Testis (tissue), 3 donors: ENCODE data around the gene RASSF10. TPM values are rescaled to one million over a fixed set of nuclear protein-coding genes. Genes with fewer than 3 reads are reported as not detected.

Experiments used
- DNase-seq: peaks from one replicate; pipeline ENCODE4 v3.0.0-alpha.2; 2019
- H3K27ac ChIP-seq, 2 donors: fragments of 200-600 bp; sonication (generic); one replicate each; pipeline ENCODE4 v1.5.1; 2019
- H3K27me3 ChIP-seq: fragments of 200-600 bp; sonication (generic); one replicate; pipeline ENCODE4 v1.5.1; 2019
- H3K36me3 ChIP-seq: fragments of 200-600 bp; sonication (generic); one replicate; pipeline ENCODE4 v1.5.1; 2017; ENCODE audit warnings: low read depth; ENCODE audit errors: missing control alignments
- H3K4me1 ChIP-seq: fragments of 200-600 bp; sonication (generic); one replicate; pipeline ENCODE4 v1.5.1; 2019
- H3K4me3 ChIP-seq, 2 donors: fragments of 200-600 bp; sonication (generic); one replicate each; pipeline ENCODE4 v1.5.1; 2017 to 2019
- H3K9me3 ChIP-seq: fragments of 200-600 bp; sonication (generic); one replicate; pipeline ENCODE4 v1.5.1; 2017
- CTCF ChIP-seq, 3 experiments: fragments of 450-650 bp in 2 of 3; fragments of 200-600 bp in 1 of 3; sonication (generic) in 1 of 3; IDR thresholded peaks; one replicate each; pipeline ENCODE4 v1.5.1; 2016 to 2019; ENCODE audit warnings: antibody characterized with exemption in 3 of 3, mild to moderate bottlenecking in 2 of 3, moderate library complexity in 1 of 3
- POLR2A ChIP-seq: fragments of 450-650 bp; IDR thresholded peaks from one replicate; pipeline ENCODE4 v1.6.1; 2017; ENCODE audit warnings: antibody characterized with exemption, mild to moderate bottlenecking, moderate library complexity
- WGBS, 2 donors: methylation state at CpG; one replicate each; pipeline ENCODE4 v1.1.5; 2018; 5-methylcytosine and 5-hydroxymethylcytosine counted together
- intact Hi-C: fragments of 100-400 bp; cut with DNase I; formaldehyde crosslinking; loops from one replicate; pipeline ENCODE4 v1.15.1; 2023; ENCODE audit warnings: low total_unique reads
- polyA plus RNA-seq: library from polyadenylated mRNA; stranded (reverse); fragments of 350-450 nt; fragmentation: Illumina TruSeq; extraction: RNeasy Lipid Tissue Mini Kit (QIAGEN cat#74804); gene quantifications from one replicate; pipeline ENCODE4 v1.2.3, GENCODE V29; 2014; ENCODE audit warnings: low read depth, low replicate concordance; ENCODE audit not compliant: insufficient read depth
- total RNA-seq, 2 donors: library from RNA; depleted of rRNA; stranded (reverse); fragments of >200 nt; gene quantifications; one replicate each; pipeline ENCODE4 v1.2.3, GENCODE V29; 2016

Gene RASSF10
- total and polyA plus RNA-seq, 3 donors from 2014 or later, result 2.9 to 6.3 (median 3.0) TPM

DNA sequence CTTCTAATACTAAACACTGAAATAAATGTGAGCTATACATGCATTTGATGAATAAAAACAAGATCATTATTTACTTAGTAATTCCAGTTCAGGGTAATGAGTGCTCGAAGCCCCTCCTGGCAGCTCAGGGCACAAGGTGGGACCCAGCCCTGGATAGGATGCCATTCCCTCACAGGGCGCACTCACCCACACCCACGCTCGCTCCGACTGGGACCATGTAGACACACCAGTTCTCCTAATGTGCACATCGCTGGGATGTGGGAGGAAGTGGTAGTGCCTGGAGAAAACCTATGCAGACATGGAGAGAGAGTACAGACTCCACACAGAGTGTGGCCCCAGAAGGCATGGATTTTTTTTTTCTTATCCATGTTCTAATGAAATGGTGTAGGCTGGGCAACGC, 44.5 kb upstream of the RASSF10 start:
- H3K27ac ChIP-seq, result no peak overlapping the region
- H3K36me3 ChIP-seq, result no peaks in the 10 kb centered on the region
- H3K9me3 ChIP-seq, result no peaks in the 10 kb centered on the region
- intact Hi-C loops, result no loop called here
- H3K4me1 ChIP-seq, result no peaks in the 10 kb centered on the region
- WGBS, 2 donors, result 87 to 93% methylated on average over 7 of the region's 7 CpGs
- DNase-seq, result no peak
- no peak overlapping the region for H3K4me3 ChIP-seq
- TF ChIP-seq POLR2A, result no peak
- H3K27me3 ChIP-seq, result no peaks in the 10 kb centered on the region

DNA sequence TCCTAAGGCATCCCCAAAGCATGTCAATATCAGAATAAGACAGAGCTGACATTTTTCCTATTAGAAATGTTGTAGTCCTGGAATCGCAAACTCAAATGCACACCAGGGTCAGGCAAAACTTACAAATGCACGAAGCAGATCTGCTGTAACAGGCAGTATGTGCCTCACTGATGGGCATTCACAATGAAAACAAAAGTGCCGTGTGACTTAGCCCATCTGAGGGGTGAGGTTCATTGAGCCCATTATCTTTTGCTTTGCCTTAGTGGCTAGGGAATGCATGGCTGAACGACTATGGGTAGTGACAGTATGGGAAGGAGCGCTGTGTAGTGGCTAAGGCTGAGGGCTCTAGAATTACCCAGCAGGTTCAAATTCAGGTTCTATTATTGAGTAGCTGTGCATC, 43.1 kb upstream of the RASSF10 start:
- no peak overlapping the region for H3K27ac ChIP-seq
- no peaks in the 10 kb centered on the region for H3K4me1 ChIP-seq
- 86 to 89% methylated on average over 5 of the region's 5 CpGs for WGBS, 2 donors
- intact Hi-C loops, result no loop called here
- H3K9me3 ChIP-seq, result no peaks in the 10 kb centered on the region
- TF ChIP-seq POLR2A (no peak), CTCF (IDR thresholded peaks at IDR 0.05) (no peak)
- H3K36me3 ChIP-seq, result no peaks in the 10 kb centered on the region
- H3K27me3 ChIP-seq, result no peaks in the 10 kb centered on the region
- DNase-seq, result no peak
- no peak overlapping the region for H3K4me3 ChIP-seq

GRCh38 chr11:12968101-12968500, 41.0 kb upstream of the RASSF10 start:
- no peaks in the 10 kb centered on the region for H3K4me1 ChIP-seq
- no peak for TF ChIP-seq POLR2A
- no peak for TF ChIP-seq CTCF (IDR thresholded peaks at IDR 0.05)
- intact Hi-C loops, result no loop called here
- H3K4me3 ChIP-seq, result no peak overlapping the region
- H3K27me3 ChIP-seq, result no peaks in the 10 kb centered on the region
- 82 to 91% methylated on average over 1 of the region's 1 CpG for WGBS, 2 donors
- DNase-seq, result no peak
- no peaks in the 10 kb centered on the region for H3K36me3 ChIP-seq
- H3K9me3 ChIP-seq, result no peaks in the 10 kb centered on the region
- no peak overlapping the region for H3K27ac ChIP-seq

DNA sequence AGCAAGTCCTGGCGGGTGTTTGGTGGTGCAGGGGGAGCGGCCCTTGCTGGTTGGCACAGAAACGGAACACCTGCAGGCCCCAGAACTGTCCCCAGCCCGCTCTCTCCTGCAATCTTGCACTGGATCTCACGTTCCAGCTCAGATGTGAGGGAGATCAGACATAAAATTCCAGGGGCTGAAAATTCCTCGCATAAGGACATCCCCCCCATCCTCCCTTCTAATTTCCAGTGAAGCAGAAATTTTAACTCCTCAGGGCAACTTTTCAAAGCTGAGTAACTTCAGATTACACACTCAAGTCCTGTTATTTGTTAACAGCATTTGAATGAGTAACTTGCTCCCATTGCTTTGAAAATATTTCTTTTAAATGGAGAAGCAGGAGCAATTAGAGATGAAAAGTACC, 40.3 kb upstream of the RASSF10 start:
- DNase-seq, result no peak
- no peak for TF ChIP-seq POLR2A
- no peak for TF ChIP-seq CTCF (IDR thresholded peaks at IDR 0.05)
- 79 to 87% methylated on average over 6 of the region's 6 CpGs for WGBS, 2 donors
- Histone ChIP-seq H3K27ac (no peak overlapping the region), H3K27me3 (no peaks in the 10 kb centered on the region), H3K9me3 (no peaks in the 10 kb centered on the region), H3K4me3 (no peak overlapping the region), H3K36me3 (no peaks in the 10 kb centered on the region), H3K4me1 (no peaks in the 10 kb centered on the region)
- intact Hi-C loops, result no loop called here

DNA sequence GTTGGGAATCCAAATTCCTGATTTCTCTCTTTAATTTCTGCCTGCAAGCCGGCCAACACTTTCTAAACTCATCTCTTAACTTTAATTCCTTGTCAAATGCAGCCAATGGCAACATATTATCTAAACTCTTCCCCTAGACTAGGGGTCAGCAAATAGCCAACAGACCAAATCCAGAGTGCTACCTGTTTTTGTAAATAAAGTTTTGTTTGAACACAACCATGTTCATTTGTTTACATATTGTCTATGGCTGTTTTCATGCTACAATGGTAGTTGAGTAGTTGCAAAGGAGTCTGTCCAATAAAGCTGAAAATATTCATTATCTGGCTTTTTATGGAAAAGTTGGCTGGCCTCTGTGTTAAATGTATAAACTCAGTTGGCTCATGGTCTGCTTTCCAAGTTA, 37.2 kb upstream of the RASSF10 start:
- 79 to 83% methylated on average over 1 of the region's 1 CpG for WGBS, 2 donors
- TF ChIP-seq POLR2A (no peak), CTCF (IDR thresholded peaks at IDR 0.05) (no peak)
- H3K27ac ChIP-seq, result no peak overlapping the region
- no peaks in the 10 kb centered on the region for H3K4me1 ChIP-seq
- DNase-seq, result no peak
- no peaks in the 10 kb centered on the region for H3K27me3 ChIP-seq
- H3K4me3 ChIP-seq, result no peak overlapping the region
- intact Hi-C loops, result no loop called here
- H3K9me3 ChIP-seq, result no peaks in the 10 kb centered on the region
- H3K36me3 ChIP-seq, result no peaks in the 10 kb centered on the region
